NCI-H345 treated with DMSO at 0.1 percent for 48 hours (cell line): ENCODE results near the gene KLHDC4.
A peak's percentile ranks its signal among the peaks of the same experiment; 100 is the strongest.
"Not testable (repeated sequence)": the region's sequence is repeated elsewhere in the genome, so short reads cannot be mapped to it uniquely, and the experiment has no call there.

Experiments
- DNase-seq: peaks from one replicate; lab custom pipeline; 2025; ENCODE audit not compliant: unreplicated experiment; lab: John Stamatoyannopoulos, UW

The KLHDC4 gene

GRCh38 chr16:87788730-87789436, 23.1 kb upstream of the KLHDC4 start:
- not testable (repeated sequence) for DNase-seq

DNA sequence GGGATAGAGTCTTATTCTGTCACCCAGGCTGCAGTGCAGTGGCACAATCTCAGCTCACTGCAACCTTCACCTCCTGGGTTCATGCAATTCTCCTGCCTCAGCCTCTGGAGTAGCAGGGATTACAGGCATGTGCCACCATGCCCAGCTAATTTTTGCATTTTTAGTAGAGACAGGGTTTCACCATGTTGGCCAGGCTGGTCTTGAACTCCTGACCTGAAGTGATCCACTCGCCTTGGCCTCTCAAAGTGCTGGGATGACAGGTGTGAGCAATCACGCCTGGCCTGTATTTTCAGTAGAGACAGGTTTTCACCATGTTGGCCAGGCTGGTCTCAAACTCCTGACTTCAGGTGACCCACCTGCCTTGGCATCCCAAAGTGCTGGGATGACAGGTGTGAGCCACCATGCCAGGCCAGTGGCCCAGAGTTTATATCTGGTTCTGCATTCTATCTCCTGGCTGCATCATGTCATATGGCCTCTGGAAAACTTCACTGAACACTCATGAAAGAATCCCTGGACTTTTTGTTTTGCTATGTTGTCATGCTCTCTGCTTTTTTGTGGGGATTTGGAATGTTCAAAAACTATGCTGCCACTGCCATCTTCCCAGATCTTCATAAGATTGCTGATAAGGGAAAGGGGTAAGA, 21.8 kb upstream of the KLHDC4 start:
- not testable (repeated sequence) for DNase-seq

GRCh38 chr16:87784812-87785211, 19.0 kb upstream of the KLHDC4 start:
- DNase-seq: no peak

GRCh38 chr16:87782033-87782432, 16.2 kb upstream of the KLHDC4 start:
- no peak for DNase-seq

DNA sequence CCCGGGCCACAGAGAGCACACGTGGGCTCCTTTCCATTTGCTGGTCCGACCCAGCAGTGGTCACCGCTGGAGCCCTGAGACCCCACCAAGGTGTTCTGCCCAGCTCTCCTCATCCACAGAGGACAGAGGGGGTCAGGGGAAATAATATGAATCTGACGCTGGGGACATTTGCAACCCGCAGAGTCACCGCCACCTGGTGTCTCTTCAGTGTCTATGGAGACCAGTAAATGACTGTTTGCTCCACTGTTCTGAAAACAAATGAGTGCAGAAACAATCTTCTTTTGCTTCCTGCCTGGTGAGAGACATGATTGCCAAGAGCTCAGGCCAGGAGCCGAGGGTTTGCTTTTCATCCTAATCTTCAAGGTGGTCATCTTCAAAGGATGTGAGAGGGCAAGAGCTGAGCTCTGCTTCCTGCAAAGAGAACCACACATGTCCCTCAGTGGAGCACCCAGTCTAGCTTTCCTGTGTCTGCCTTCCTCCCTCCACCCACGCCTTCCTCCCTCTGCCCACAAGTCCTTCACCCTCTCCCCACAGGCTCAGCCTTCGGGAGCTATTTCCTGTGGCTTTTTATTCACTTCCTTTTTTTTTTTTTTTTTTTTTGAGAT, 14.7 kb upstream of the KLHDC4 start:
- DNase-seq: no peak

- peak; percentile 61 for DNase-seq
Observed at GRCh38 chr16:87778830-87779579, 13.2 kb upstream of the KLHDC4 start.

DNA sequence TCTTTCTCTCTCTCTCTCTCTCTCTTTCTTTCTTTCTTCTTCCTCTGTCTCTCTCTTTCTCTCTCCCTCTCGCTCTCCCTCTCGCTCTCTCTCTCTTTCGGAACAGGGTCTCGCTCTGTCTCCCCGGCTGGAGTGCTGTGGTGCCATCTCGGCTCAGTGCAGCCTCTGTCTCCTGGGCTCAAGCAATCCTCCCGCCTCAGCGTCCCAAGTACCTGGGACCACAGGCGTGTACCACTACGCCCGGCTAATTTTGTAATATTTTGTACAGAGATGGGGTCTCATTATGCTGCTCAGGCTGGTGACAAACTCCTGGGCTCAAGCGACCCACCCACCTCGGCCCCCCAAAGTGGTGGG, 12.7 kb upstream of the KLHDC4 start:
- no peak for DNase-seq

DNA sequence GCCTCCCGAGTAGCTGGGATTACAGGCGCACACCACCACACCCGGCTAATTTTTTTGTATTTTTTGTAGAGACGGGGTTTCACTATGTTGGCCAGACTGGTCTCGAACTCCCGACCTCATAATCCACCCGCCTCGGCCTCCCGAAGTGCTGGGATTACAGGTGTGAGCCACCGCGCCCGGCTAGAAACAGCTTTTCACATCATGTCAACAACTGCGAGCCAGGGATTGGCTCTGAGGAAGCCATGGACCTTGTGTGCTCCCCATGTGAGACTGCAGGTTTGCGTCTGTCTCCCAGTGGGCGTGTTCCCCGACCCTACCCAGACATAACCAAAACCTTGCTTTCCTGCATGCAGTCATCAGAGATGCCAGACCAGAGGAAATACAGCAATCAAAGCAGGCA, 8.1 kb upstream of the KLHDC4 start:
- DNase-seq: not testable (repeated sequence)

DNA sequence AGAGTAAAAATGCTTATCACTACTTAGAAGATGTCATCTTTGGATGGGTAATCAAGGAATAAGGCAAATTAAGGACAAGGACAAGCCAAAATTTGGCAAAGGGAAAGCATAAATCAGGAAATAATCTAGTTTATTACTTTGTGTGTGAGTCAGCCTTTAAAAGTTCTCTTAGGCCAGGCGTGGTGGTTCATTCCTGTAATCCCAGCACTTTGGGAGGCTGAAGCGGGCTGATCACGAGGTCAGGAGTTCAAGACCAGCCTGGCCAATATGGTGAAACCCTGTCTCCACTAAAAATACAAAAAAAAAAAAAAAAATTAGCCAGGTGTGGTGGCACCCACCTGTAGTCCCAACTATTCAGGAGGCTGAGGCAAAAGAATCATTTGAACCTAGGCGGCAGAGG, 1.7 kb upstream of the KLHDC4 start:
- DNase-seq: not testable (repeated sequence)

- DNase-seq: no peak
Observed at GRCh38 chr16:87766485-87766797, 655 bp upstream of the KLHDC4 start.

DNA sequence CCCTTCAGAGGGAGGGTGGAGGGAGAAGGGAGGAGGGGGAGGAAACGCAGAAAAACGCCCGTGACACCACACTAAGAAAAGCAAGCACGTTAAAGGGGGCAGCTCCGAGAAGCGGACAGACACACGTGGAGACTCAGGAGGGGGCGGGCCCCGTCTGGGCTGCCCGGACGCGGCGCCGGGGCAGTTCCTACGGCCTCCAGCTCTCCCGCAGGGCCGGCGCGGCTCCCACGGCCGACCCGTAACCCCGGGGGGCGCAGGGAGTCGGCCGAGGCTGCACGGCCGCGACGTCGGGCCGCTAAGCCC, 362 bp downstream of the KLHDC4 start:
- no peak for DNase-seq

GRCh38 chr16:87764600-87765472, 950 bp downstream of the KLHDC4 start:
- no peak for DNase-seq

DNA sequence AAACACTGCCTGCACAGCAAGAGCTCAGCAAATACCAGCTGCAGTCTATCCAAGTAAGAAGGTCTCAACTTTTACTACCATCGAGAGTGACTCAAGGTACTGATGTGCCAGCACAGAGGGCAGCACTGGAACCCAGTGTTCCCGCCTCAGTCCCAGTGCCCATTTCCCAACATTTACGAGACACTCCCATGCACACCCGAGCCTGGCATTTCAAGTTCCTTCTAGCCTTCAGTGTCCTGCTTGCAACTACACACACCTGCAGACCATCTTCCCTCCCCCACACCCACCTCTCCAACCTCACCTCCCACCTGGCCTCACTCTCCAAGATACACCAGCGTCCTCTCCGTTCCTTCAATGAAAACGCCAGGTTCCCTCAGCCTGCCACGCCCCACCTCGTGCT, 3.2 kb downstream of the KLHDC4 start:
- no peak for DNase-seq

DNA sequence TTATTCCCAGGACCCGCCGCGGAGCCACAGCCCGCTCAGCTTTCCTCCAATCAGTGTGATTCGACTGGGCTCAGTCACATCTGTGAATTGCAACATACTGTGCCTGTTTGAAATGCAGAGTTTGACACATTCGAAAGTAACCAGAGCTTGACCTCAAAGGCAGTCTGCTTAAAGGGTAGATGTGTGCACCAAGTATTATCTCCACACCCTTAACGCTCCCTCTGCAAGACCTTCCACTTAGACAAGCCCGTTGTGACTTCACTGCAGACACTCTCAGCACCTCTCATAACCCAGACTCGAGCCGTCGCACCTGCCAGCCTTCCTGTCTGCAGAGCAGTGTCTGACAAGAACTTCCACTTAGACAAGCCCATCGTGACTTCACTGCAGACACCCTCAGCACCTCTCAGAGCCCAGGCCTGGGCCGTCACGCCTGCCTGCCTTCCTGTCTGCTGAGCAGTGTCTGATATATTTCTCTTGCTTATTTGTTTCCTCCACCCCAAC, 3.7 kb downstream of the KLHDC4 start:
- no peak for DNase-seq

DNA sequence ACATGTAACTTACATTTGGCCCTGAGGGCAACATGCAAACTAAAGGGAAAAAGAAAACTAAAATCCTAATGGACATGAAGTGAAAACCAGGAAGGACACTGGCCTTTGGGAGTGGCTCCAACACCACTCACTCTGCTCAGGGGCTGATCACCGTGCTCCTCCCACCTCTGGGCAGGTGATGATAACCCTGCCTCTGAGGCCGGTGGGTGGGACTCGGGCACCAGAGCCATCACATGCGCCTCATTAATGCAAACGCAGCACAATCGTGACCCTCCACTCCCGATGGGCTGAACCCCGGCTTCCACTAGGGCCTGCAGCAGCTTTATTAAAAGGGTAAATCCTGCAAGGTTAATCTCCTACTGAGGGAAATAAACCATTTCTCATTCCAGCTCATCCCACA, 4.7 kb downstream of the KLHDC4 start:
- no peak for DNase-seq

DNA sequence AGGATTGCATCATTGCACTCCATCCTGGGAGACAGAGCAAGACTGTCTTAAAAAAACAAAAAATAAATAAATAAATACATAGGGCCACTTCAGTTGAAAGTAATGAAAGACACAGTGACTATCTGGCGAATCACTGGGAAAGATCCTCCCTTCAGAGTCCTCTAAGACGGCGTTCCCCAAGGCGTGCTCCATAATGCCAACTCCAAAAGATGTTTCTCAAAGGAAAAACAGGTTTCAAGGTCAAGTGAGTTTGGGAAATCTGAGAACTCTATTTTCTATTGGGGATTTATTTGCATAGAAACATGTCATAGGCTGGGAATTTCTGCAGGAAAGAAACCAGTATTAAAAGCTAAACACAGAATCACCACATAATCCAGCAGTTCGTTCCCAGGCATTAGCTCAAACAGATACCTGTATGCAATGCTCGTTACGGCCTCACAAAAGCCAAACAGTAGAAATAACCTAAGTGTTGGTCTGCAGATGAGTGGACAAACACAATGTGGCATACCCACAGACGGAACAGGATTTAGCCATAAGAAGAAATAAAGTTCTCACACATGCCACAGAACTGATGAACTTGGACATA, 7.9 kb downstream of the KLHDC4 start:
- DNase-seq: no peak

GRCh38 chr16:87754535-87754934, 11.3 kb downstream of the KLHDC4 start:
- DNase-seq: no peak

GRCh38 chr16:87747626-87748414, 18.0 kb downstream of the KLHDC4 start:
- DNase-seq: no peak

DNA sequence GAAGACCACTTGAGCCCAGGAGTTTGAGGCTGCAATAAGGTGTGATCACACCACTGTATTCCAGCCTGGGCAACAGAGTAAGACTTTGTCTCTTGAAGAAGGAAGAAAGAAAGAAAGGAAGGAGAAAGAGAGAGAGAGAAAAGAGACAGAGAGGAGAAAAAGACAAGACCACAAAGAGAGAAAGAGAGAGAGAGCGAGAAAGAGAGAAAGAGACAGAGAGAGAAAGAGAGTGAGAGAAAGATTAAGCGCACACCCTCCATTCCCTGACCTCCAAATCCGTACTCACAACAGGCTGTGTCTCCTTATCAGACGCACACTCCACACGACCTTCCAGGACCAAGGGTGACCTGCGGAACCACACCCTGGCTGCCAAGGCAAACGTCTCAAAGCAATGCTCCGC, 19.6 kb downstream of the KLHDC4 start:
- no peak for DNase-seq
